K562 (cell line): ENCODE data around the gene EHD2. TPM values are rescaled to one million over a fixed set of nuclear protein-coding genes. Genes with fewer than 3 reads are reported as not detected.

ENCODE experiments used
- CEBPG ChIP-seq, 3 experiments: fragments of 200-800 bp in 1 of 3; sonication (Bioruptor generic) in 1 of 3; sonication (generic) in 1 of 3; formaldehyde crosslinking in 1 of 3; IDR thresholded peaks in 2 of 3; conservative IDR thresholded peaks in 1 of 3; 2 replicates each; pipeline versions ENCODE4 v1.6.1 to v1.8.0; 2016 to 2022; ENCODE audit warnings: missing compliant biosample characterization in 2 of 3, missing genetic modification characterization in 2 of 3, mild to moderate bottlenecking in 1 of 3, missing genetic modification reagents in 1 of 3
- DDX20 ChIP-seq: fragments of 450-650 bp; IDR thresholded peaks from 2 replicates; pipeline ENCODE4 v1.6.1; 2016; ENCODE audit warnings: missing genetic modification characterization, low read depth, mild to moderate bottlenecking, missing compliant biosample characterization, moderate library complexity
- FOXJ2 ChIP-seq: fragments of 200-800 bp; sonication (Bioruptor generic); IDR thresholded peaks from 2 replicates; pipeline ENCODE4 v1.6.1; 2016; ENCODE audit warnings: missing genetic modification characterization, missing compliant biosample characterization
- FOXK2 ChIP-seq, 2 experiments: fragments of 450-650 bp; IDR thresholded peaks in 1 of 2; conservative IDR thresholded peaks in 1 of 2; 2 replicates each; pipeline ENCODE4 v1.6.1; 2016; ENCODE audit warnings: low read depth in 2 of 2, mild to moderate bottlenecking in 1 of 2
- FOXO4 ChIP-seq: fragments of 450-650 bp; formaldehyde crosslinking; IDR thresholded peaks from 2 replicates; pipeline ENCODE4 v1.4.0; 2020; ENCODE audit warnings: mild to moderate bottlenecking, moderate library complexity
- GATAD2B ChIP-seq: fragments of 450-650 bp; IDR thresholded peaks from 2 replicates; pipeline ENCODE4 v1.6.1; 2017; ENCODE audit warnings: mild to moderate bottlenecking, borderline replicate concordance
- HEY1 ChIP-seq: fragments of 250-450 bp; sonication (Bioruptor Pico); IDR thresholded peaks from 2 replicates; pipeline ENCODE4 v1.5.0; 2020; ENCODE audit warnings: mild to moderate bottlenecking, moderate library complexity, borderline replicate concordance
- KHSRP ChIP-seq: fragments of 450-650 bp; IDR thresholded peaks from 2 replicates; pipeline ENCODE4 v1.6.1; 2017
- KLF1 ChIP-seq: fragments of 450-650 bp; IDR thresholded peaks from 2 replicates; pipeline ENCODE4 v1.6.1; 2016; ENCODE audit warnings: missing genetic modification characterization, missing compliant biosample characterization
- MAFF ChIP-seq: IDR thresholded peaks from 2 replicates; pipeline ENCODE4 v1.6.1; 2012; ENCODE audit warnings: low read length, improper control_type of control experiment
- NFIX ChIP-seq: fragments of 250-450 bp; sonication (Bioruptor Pico); IDR thresholded peaks from 2 replicates; pipeline ENCODE4 v1.4.0; 2020; ENCODE audit warnings: low read depth, mild to moderate bottlenecking, moderate library complexity
- PHB2 ChIP-seq: fragments of 450-650 bp; IDR thresholded peaks from 2 replicates; pipeline ENCODE4 v1.6.1; 2017; ENCODE audit warnings: low read depth
- RUNX1 ChIP-seq: sonication (generic); IDR thresholded peaks from 2 replicates; pipeline ENCODE4 v1.6.1; 2016; ENCODE audit warnings: antibody characterized with exemption, low read depth
- SMARCA4 ChIP-seq: fragments of 450-650 bp; IDR thresholded peaks from 2 replicates; pipeline ENCODE4 v1.6.1; 2016
- TCF7L2 ChIP-seq: fragments of 150-350 bp; IDR thresholded peaks from 2 replicates; pipeline ENCODE4 v1.6.1; 2016; ENCODE audit warnings: low read depth, mild to moderate bottlenecking, low read length, moderate library complexity
- TGIF2 ChIP-seq: sonication (generic); formaldehyde crosslinking; IDR thresholded peaks from 2 replicates; pipeline ENCODE4 v1.8.1; 2022; ENCODE audit warnings: mild to moderate bottlenecking, missing genetic modification reagents, moderate library complexity
- ZNF146 ChIP-seq: IDR thresholded peaks from one replicate; pipeline ENCODE4 v1.6.1; 2018; ENCODE audit warnings: missing compliant biosample characterization; ENCODE audit not compliant: unreplicated experiment
- ZSCAN32 ChIP-seq: fragments of 450-650 bp; formaldehyde crosslinking; IDR thresholded peaks from 2 replicates; pipeline ENCODE4 v1.4.0; 2020; ENCODE audit warnings: mild to moderate bottlenecking, moderate library complexity
- polyA plus RNA-seq, 8 experiments: library from polyadenylated mRNA; depleted of rRNA in 4 of 8; stranded (reverse) in 5 of 8; unstranded in 3 of 8; fragments of >200 nt; fragmentation: Nextera tagmentation in 2 of 8; fragmentation: Illumina TruSeq in 1 of 8; extraction: Ambion mirVana in 2 of 8; extraction: Trizol in 1 of 8; gene quantifications; 2 replicates each; pipeline versions ENCODE4 v1.2.1 to v1.2.3, GENCODE V29; 2011 to 2014; ENCODE audit warnings: inconsistent platforms in 1 of 8, missing spikeins in 1 of 8
- total RNA-seq, 7 experiments: library from RNA; depleted of rRNA in 6 of 7; stranded (reverse); fragments of >200 nt in 6 of 7; fragmentation: Illumina TruSeq in 2 of 7; extraction: Trizol in 2 of 7; gene quantifications; 2 replicates each; pipeline versions ENCODE4 v1.2.1 to v1.2.3, GENCODE V29; 2011 to 2021; ENCODE audit warnings: low replicate concordance in 1 of 7
- TF ChIP-seq, protein P1 (sequence below): sonication (generic); formaldehyde crosslinking; IDR thresholded peaks from 2 replicates; pipeline ENCODE4 v1.9.0; 2022; ENCODE audit warnings: mild to moderate bottlenecking, missing genetic modification reagents
- TF ChIP-seq, protein P2 (sequence below): fragments of 250-450 bp; sonication (Bioruptor Pico); IDR thresholded peaks from 2 replicates; pipeline ENCODE4 v1.5.0; 2020; ENCODE audit warnings: mild to moderate bottlenecking
- TF ChIP-seq, protein P3 (sequence below): fragments of 150-350 bp; IDR thresholded peaks from 2 replicates; pipeline ENCODE4 v1.6.1; 2014; ENCODE audit warnings: low read depth, mild to moderate bottlenecking, low read length, borderline replicate concordance

Gene EHD2
- total and polyA plus RNA-seq, 9 of the 15 experiments (the other 6 are each of a cell fraction or from before 2014, with no cell fraction given), result 1.7 to 32.2 (median 3.0) TPM

- no peak for TF ChIP-seq PHB2
- TF ChIP-seq KHSRP, result no peak
- TF ChIP-seq DDX20, result no peak
- TF ChIP-seq TGIF2, result no peak
- TF ChIP-seq, protein P1, sequence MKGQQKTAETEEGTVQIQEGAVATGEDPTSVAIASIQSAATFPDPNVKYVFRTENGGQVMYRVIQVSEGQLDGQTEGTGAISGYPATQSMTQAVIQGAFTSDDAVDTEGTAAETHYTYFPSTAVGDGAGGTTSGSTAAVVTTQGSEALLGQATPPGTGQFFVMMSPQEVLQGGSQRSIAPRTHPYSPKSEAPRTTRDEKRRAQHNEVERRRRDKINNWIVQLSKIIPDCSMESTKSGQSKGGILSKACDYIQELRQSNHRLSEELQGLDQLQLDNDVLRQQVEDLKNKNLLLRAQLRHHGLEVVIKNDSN, result peak; percentile 39; the same call in 1 of the 2 replicates
- TF ChIP-seq, protein P2, sequence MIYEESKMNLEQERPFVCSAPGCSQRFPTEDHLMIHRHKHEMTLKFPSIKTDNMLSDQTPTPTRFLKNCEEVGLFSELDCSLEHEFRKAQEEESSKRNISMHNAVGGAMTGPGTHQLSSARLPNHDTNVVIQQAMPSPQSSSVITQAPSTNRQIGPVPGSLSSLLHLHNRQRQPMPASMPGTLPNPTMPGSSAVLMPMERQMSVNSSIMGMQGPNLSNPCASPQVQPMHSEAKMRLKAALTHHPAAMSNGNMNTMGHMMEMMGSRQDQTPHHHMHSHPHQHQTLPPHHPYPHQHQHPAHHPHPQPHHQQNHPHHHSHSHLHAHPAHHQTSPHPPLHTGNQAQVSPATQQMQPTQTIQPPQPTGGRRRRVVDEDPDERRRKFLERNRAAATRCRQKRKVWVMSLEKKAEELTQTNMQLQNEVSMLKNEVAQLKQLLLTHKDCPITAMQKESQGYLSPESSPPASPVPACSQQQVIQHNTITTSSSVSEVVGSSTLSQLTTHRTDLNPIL (CRISPR knock-in tag), result no peak
- no peak for TF ChIP-seq FOXO4 (CRISPR knock-in tag)
- no peak for TF ChIP-seq FOXK2 (conservative IDR thresholded peaks at IDR 0.05 in 1 of 2, IDR thresholded peaks at IDR 0.05 in 1 of 2; ENCODE audit: low read depth in 2 of 2)
- no peak for TF ChIP-seq CEBPG (CRISPR knock-in tag; IDR thresholded peaks at IDR 0.05)
- TF ChIP-seq CEBPG (tag; conservative IDR thresholded peaks at IDR 0.05 in 1 of 2, IDR thresholded peaks at IDR 0.05 in 1 of 2), result no peak
- TF ChIP-seq TCF7L2, result no peak
- TF ChIP-seq HEY1 (CRISPR knock-in tag), result no peak
- no peak for TF ChIP-seq SMARCA4
- no peak for TF ChIP-seq FOXJ2
- TF ChIP-seq RUNX1, result 0 out of 2 replicates have a peak, but pooled peaks have one; percentile 33
- no peak for TF ChIP-seq ZSCAN32 (CRISPR knock-in tag)
- no peak for TF ChIP-seq KLF1 (tag)
- no peak for TF ChIP-seq MAFF
- TF ChIP-seq ZNF146 (CRISPR knock-in tag), result no peak
- TF ChIP-seq NFIX (CRISPR knock-in tag), result no peak
- TF ChIP-seq, protein P3, sequence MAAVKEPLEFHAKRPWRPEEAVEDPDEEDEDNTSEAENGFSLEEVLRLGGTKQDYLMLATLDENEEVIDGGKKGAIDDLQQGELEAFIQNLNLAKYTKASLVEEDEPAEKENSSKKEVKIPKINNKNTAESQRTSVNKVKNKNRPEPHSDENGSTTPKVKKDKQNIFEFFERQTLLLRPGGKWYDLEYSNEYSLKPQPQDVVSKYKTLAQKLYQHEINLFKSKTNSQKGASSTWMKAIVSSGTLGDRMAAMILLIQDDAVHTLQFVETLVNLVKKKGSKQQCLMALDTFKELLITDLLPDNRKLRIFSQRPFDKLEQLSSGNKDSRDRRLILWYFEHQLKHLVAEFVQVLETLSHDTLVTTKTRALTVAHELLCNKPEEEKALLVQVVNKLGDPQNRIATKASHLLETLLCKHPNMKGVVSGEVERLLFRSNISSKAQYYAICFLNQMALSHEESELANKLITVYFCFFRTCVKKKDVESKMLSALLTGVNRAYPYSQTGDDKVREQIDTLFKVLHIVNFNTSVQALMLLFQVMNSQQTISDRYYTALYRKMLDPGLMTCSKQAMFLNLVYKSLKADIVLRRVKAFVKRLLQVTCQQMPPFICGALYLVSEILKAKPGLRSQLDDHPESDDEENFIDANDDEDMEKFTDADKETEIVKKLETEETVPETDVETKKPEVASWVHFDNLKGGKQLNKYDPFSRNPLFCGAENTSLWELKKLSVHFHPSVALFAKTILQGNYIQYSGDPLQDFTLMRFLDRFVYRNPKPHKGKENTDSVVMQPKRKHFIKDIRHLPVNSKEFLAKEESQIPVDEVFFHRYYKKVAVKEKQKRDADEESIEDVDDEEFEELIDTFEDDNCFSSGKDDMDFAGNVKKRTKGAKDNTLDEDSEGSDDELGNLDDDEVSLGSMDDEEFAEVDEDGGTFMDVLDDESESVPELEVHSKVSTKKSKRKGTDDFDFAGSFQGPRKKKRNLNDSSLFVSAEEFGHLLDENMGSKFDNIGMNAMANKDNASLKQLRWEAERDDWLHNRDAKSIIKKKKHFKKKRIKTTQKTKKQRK, result no peak
- no peak for TF ChIP-seq GATAD2B
Observed at GRCh38 chr19:47697863-47698609, 15.2 kb upstream of the EHD2 start (continued).
